Measurements from ENCODE around the gene PRDM5. TPM values are rescaled to one million over a fixed set of nuclear protein-coding genes. Genes with fewer than 3 reads are reported as not detected.

Gene PRDM5
- total RNA-seq, 1 donor from 2014 or later = 12.2 TPM

GRCh38 chr4:120929847-120930246, 7.3 kb upstream of the PRDM5 start:
- Histone ChIP-seq H3K36me3 (no peaks in the 10 kb centered on the region), H3K9me3 (replicated peaks) (no peaks in the 10 kb centered on the region), H3K27ac (replicated peaks) (no peak overlapping the region), H3K4me1 (no peaks in the 10 kb centered on the region), H3K4me3 (no peak overlapping the region), H3K27me3 (ENCODE audit: low read depth) (no peaks in the 10 kb centered on the region)
- no peak for DNase-seq
- intact Hi-C loops (cut with micrococcal nuclease) = no loop called here
- no peak for TF ChIP-seq CTCF (IDR thresholded peaks at IDR 0.05; ENCODE audit: borderline replicate concordance)

GRCh38 chr4:120927801-120928409, 5.4 kb upstream of the PRDM5 start:
- TF ChIP-seq CTCF (IDR thresholded peaks at IDR 0.05; ENCODE audit: borderline replicate concordance) = no peak
- no peak for DNase-seq
- Histone ChIP-seq H3K36me3 (no peaks in the 10 kb centered on the region), H3K27me3 (ENCODE audit: low read depth) (no peaks in the 10 kb centered on the region), H3K4me3 (no peak overlapping the region), H3K4me1 (peaks cover 6% of the 10 kb centered on the region), H3K9me3 (replicated peaks) (no peaks in the 10 kb centered on the region), H3K27ac (replicated peaks) (no peak overlapping the region)
- intact Hi-C loops (cut with micrococcal nuclease) = no loop called here

- no peak for DNase-seq
- H3K27ac ChIP-seq (replicated peaks) = no peak overlapping the region
- H3K36me3 ChIP-seq = no peaks in the 10 kb centered on the region
- no peaks in the 10 kb centered on the region for H3K9me3 ChIP-seq (replicated peaks)
- intact Hi-C loops (cut with micrococcal nuclease) = no loop called here
- peaks cover 16% of the 10 kb centered on the region for H3K4me1 ChIP-seq
- no peaks in the 10 kb centered on the region for H3K27me3 ChIP-seq (ENCODE audit: low read depth)
- H3K4me3 ChIP-seq = no peak overlapping the region
- no peak for TF ChIP-seq CTCF (IDR thresholded peaks at IDR 0.05; ENCODE audit: borderline replicate concordance)
Measured at GRCh38 chr4:120926358-120927025, 4.0 kb upstream of the PRDM5 start.

GRCh38 chr4:120924931-120925330, 2.4 kb upstream of the PRDM5 start:
- no peak overlapping the region for H3K4me3 ChIP-seq
- H3K9me3 ChIP-seq (replicated peaks) = no peaks in the 10 kb centered on the region
- H3K27me3 ChIP-seq (ENCODE audit: low read depth) = no peaks in the 10 kb centered on the region
- no peaks in the 10 kb centered on the region for H3K36me3 ChIP-seq
- TF ChIP-seq CTCF (IDR thresholded peaks at IDR 0.05; ENCODE audit: borderline replicate concordance) = no peak
- intact Hi-C loops (cut with micrococcal nuclease) = no loop called here
- H3K4me1 ChIP-seq = peaks cover 30% of the 10 kb centered on the region
- no peak overlapping the region for H3K27ac ChIP-seq (replicated peaks)
- DNase-seq = no peak

- peaks cover 48% of the 10 kb centered on the region for H3K4me1 ChIP-seq
- peak overlapping the region; percentile 76 for H3K4me3 ChIP-seq
- H3K36me3 ChIP-seq = no peaks in the 10 kb centered on the region
- intact Hi-C loops (cut with micrococcal nuclease) = no loop called here
- no peak for DNase-seq
- peak overlapping the region; percentile 96 for H3K27ac ChIP-seq (replicated peaks)
- no peak for TF ChIP-seq CTCF (IDR thresholded peaks at IDR 0.05; ENCODE audit: borderline replicate concordance)
- H3K9me3 ChIP-seq (replicated peaks) = no peaks in the 10 kb centered on the region
- H3K27me3 ChIP-seq (ENCODE audit: low read depth) = no peaks in the 10 kb centered on the region
Measured at GRCh38 chr4:120923207-120923522, 639 bp upstream of the PRDM5 start.

Measured in left ventricle myocardium inferior (tissue), 1 donor.